HUES6 (cell line): ENCODE measurements around the gene NSMCE4A.

ENCODE experiments used
- H3K27ac ChIP-seq: 2 replicates; pipeline ENCODE4 v1.7.0; 2013; ENCODE audit warnings: low read depth, mild to moderate bottlenecking, low read length, inconsistent platforms
- H3K27me3 ChIP-seq: 2 replicates; pipeline ENCODE4 v1.6.1; 2013; ENCODE audit warnings: low read length; ENCODE audit not compliant: control insufficient read depth, insufficient read depth
- H3K36me3 ChIP-seq: 2 replicates; pipeline ENCODE4 v1.6.1; 2013; ENCODE audit warnings: low read length; ENCODE audit not compliant: control insufficient read depth, insufficient read depth
- H3K4me1 ChIP-seq: 2 replicates; pipeline ENCODE4 v1.6.1; 2013; ENCODE audit warnings: low read length; ENCODE audit not compliant: control insufficient read depth, insufficient read depth
- H3K4me3 ChIP-seq: 2 replicates; pipeline ENCODE4 v1.5.1; 2013; ENCODE audit warnings: low read depth, low read length
- H3K9ac ChIP-seq: one replicate; pipeline ENCODE4 v1.6.1; 2013; ENCODE audit warnings: mild to moderate bottlenecking, low read length
- H3K9me3 ChIP-seq: 2 replicates; pipeline ENCODE4 v1.6.1; 2013; ENCODE audit warnings: low read depth, low read length; ENCODE audit not compliant: control insufficient read depth, insufficient read depth

Gene NSMCE4A

GRCh38 chr10:121961456-121961855, 13.6 kb downstream of the NSMCE4A start:
- peaks cover 64% of the 10 kb centered on the region for H3K36me3 ChIP-seq

GRCh38 chr10:121959671-121960070, 15.3 kb downstream of the NSMCE4A start:
- H3K36me3 ChIP-seq: peaks cover 59% of the 10 kb centered on the region
- no peak overlapping the region for H3K9ac ChIP-seq
- H3K4me3 ChIP-seq: no peak overlapping the region
- H3K4me1 ChIP-seq: peaks cover 17% of the 10 kb centered on the region
- no peaks in the 10 kb centered on the region for H3K9me3 ChIP-seq
- H3K27me3 ChIP-seq: no peaks in the 10 kb centered on the region
- H3K27ac ChIP-seq: peak overlapping the region; percentile 66; the same call in 1 of the 2 replicates

More at GRCh38 chr10:121961456-121961855, 13.6 kb downstream of the NSMCE4A start:
- Histone ChIP-seq H3K9me3 (no peaks in the 10 kb centered on the region), H3K9ac (no peak overlapping the region), H3K4me1 (peaks cover 17% of the 10 kb centered on the region), H3K27me3 (no peaks in the 10 kb centered on the region), H3K4me3 (no peak overlapping the region), H3K27ac (no peak overlapping the region)

- Histone ChIP-seq H3K9ac (no peak overlapping the region), H3K4me3 (no peak overlapping the region), H3K36me3 (peaks cover 46% of the 10 kb centered on the region), H3K9me3 (no peaks in the 10 kb centered on the region), H3K4me1 (peaks cover 17% of the 10 kb centered on the region), H3K27me3 (no peaks in the 10 kb centered on the region), H3K27ac (no peak overlapping the region)
These were observed 18.6 kb downstream of the NSMCE4A start for GRCh38 chr10:121956111-121957061.

GRCh38 chr10:121952226-121952625, 22.8 kb downstream of the NSMCE4A start:
- Histone ChIP-seq H3K9me3 (no peaks in the 10 kb centered on the region), H3K9ac (no peak overlapping the region), H3K4me3 (no peak overlapping the region), H3K27me3 (no peaks in the 10 kb centered on the region), H3K4me1 (peaks cover 4% of the 10 kb centered on the region; the same call in 1 of the 2 replicates), H3K36me3 (peaks cover 17% of the 10 kb centered on the region), H3K27ac (no peak overlapping the region)

- no peaks in the 10 kb centered on the region for H3K9me3 ChIP-seq
- no peak overlapping the region for H3K9ac ChIP-seq
- H3K4me1 ChIP-seq: peaks cover 4% of the 10 kb centered on the region; the same call in 1 of the 2 replicates
- no peaks in the 10 kb centered on the region for H3K36me3 ChIP-seq
- H3K4me3 ChIP-seq: no peak overlapping the region
- H3K27me3 ChIP-seq: no peaks in the 10 kb centered on the region
- H3K27ac ChIP-seq: no peak overlapping the region
These were observed 25.6 kb downstream of the NSMCE4A start for GRCh38 chr10:121949451-121949850.

- H3K4me1 ChIP-seq: peaks cover 4% of the 10 kb centered on the region; the same call in 1 of the 2 replicates
- no peak overlapping the region for H3K9ac ChIP-seq
- no peaks in the 10 kb centered on the region for H3K27me3 ChIP-seq
- H3K4me3 ChIP-seq: no peak overlapping the region
- H3K27ac ChIP-seq: no peak overlapping the region
- no peaks in the 10 kb centered on the region for H3K9me3 ChIP-seq
- no peaks in the 10 kb centered on the region for H3K36me3 ChIP-seq
These were observed 26.0 kb downstream of the NSMCE4A start for GRCh38 chr10:121949049-121949448.

- no peak overlapping the region for H3K9ac ChIP-seq
- no peaks in the 10 kb centered on the region for H3K27me3 ChIP-seq
- H3K36me3 ChIP-seq: no peaks in the 10 kb centered on the region
- peaks cover 4% of the 10 kb centered on the region; the same call in 1 of the 2 replicates for H3K4me1 ChIP-seq
- H3K4me3 ChIP-seq: no peak overlapping the region
- H3K27ac ChIP-seq: no peak overlapping the region
- no peaks in the 10 kb centered on the region for H3K9me3 ChIP-seq
These were observed 27.4 kb downstream of the NSMCE4A start for GRCh38 chr10:121947343-121948330.

- Histone ChIP-seq H3K9ac (no peak overlapping the region), H3K36me3 (no peaks in the 10 kb centered on the region), H3K4me3 (no peak overlapping the region), H3K27ac (no peak overlapping the region), H3K4me1 (peaks cover under 1% of the 10 kb centered on the region; the same call in 1 of the 2 replicates), H3K27me3 (no peaks in the 10 kb centered on the region), H3K9me3 (peaks cover 3% of the 10 kb centered on the region; the same call in 1 of the 2 replicates)
These were observed 32.1 kb downstream of the NSMCE4A start for GRCh38 chr10:121942749-121943416.

- Histone ChIP-seq H3K36me3 (no peaks in the 10 kb centered on the region), H3K4me1 (no peaks in the 10 kb centered on the region), H3K27me3 (no peaks in the 10 kb centered on the region), H3K27ac (no peak overlapping the region), H3K4me3 (no peak overlapping the region), H3K9ac (no peak overlapping the region), H3K9me3 (peaks cover 3% of the 10 kb centered on the region; the same call in 1 of the 2 replicates)
These were observed 33.5 kb downstream of the NSMCE4A start for GRCh38 chr10:121941532-121941931.

- no peaks in the 10 kb centered on the region; the same call in 1 of the 2 replicates for H3K9me3 ChIP-seq
- H3K4me3 ChIP-seq: no peak overlapping the region
- H3K36me3 ChIP-seq: no peaks in the 10 kb centered on the region
- no peak overlapping the region for H3K9ac ChIP-seq
- no peak overlapping the region for H3K27ac ChIP-seq
- H3K4me1 ChIP-seq: no peaks in the 10 kb centered on the region
- no peaks in the 10 kb centered on the region for H3K27me3 ChIP-seq
These were observed 38.7 kb downstream of the NSMCE4A start for GRCh38 chr10:121936295-121936694.
